ENCODE results near the gene ARHGAP10. TPM values are rescaled to one million over a fixed set of nuclear protein-coding genes. Genes with fewer than 3 reads are reported as not detected.

ARHGAP10 gene
- total and polyA plus RNA-seq, 2 donors (not counting 1 experiment from before 2014, with no cell fraction given) = 0.10 to 0.34 TPM

GRCh38 chr4:148060264-148061140 is 328.6 kb downstream of the ARHGAP10 start:
- Histone ChIP-seq H4K20me1 (ENCODE audit: control insufficient read depth, insufficient read depth, low read length, poor library complexity, severe bottlenecking) (no peaks in the 10 kb centered on the region), H3K27me3 (replicated peaks in 1 of 4; ENCODE audit: control extremely low read depth in 1 of 4, control insufficient read depth in 3 of 4, insufficient read depth in 4 of 4, low read length in 3 of 4) (no peaks in the 10 kb centered on the region), H3K4me1 (ENCODE audit: control insufficient read depth in 2 of 2, insufficient read depth in 2 of 2, low read length in 2 of 2) (peaks cover 24 to 28% of the 10 kb centered on the region in 2 donors), H3K4me2 (replicated peaks; ENCODE audit: low read depth, low read length, poor library complexity, severe bottlenecking) (peak overlapping the region; percentile 45), H3K36me3 (replicated peaks in 1 of 2; ENCODE audit: control extremely low read depth in 1 of 2, control insufficient read depth in 1 of 2, extremely low read depth in 1 of 2, insufficient read depth in 2 of 2, low read length in 1 of 2) (no peaks in the 10 kb centered on the region), H3K79me2 (ENCODE audit: control insufficient read depth, insufficient read depth, low read length) (no peaks in the 10 kb centered on the region), H3K27ac (ENCODE audit: low read length in 2 of 2) (peak overlapping the region in 1 of 2 donors; percentile 12), H2AFZ (ENCODE audit: insufficient read depth, low read depth, low read length, poor library complexity, severe bottlenecking) (peak overlapping the region; percentile 35), H3K9ac (ENCODE audit: low read length) (peak overlapping the region; percentile 42), H3K4me3 (ENCODE audit: control extremely low read depth in 1 of 5, extremely low read depth in 1 of 5, insufficient read depth in 1 of 5, low read depth in 2 of 5, low read length in 4 of 5) (peak overlapping the region in 3 of 5 experiments; percentile 13 to 39 (median 21)), H3K9me3 (ENCODE audit: control extremely low read depth in 1 of 3, control insufficient read depth in 2 of 3, insufficient read depth in 1 of 3, low read length in 2 of 3) (no peaks in the 10 kb centered on the region)
- Mint-ChIP-seq H3K9me3 (ENCODE audit: insufficient read depth) (no peaks in the 10 kb centered on the region), H3K4me1 (peaks cover 40% of the 10 kb centered on the region), H3K27me3 (no peaks in the 10 kb centered on the region), H3K4me3 (peak overlapping the region; percentile 74), H3K27ac (peak overlapping the region; percentile 8)
- ChIA-PET CTCF (no interaction called here), POLR2A (no interaction called here)
- DNase-seq = peak; percentile 27
- intact Hi-C loops (cut with micrococcal nuclease) = no loop called here
- 93% methylated on average over 2 of the region's 13 CpGs for WGBS (ENCODE audit: insufficient coverage)
- no peak for TF ChIP-seq EZH2 (IDR thresholded peaks at IDR 0.05; ENCODE audit: borderline replicate concordance, insufficient read depth, low read depth, low read length, poor library complexity, severe bottlenecking)
- TF ChIP-seq, protein P1, sequence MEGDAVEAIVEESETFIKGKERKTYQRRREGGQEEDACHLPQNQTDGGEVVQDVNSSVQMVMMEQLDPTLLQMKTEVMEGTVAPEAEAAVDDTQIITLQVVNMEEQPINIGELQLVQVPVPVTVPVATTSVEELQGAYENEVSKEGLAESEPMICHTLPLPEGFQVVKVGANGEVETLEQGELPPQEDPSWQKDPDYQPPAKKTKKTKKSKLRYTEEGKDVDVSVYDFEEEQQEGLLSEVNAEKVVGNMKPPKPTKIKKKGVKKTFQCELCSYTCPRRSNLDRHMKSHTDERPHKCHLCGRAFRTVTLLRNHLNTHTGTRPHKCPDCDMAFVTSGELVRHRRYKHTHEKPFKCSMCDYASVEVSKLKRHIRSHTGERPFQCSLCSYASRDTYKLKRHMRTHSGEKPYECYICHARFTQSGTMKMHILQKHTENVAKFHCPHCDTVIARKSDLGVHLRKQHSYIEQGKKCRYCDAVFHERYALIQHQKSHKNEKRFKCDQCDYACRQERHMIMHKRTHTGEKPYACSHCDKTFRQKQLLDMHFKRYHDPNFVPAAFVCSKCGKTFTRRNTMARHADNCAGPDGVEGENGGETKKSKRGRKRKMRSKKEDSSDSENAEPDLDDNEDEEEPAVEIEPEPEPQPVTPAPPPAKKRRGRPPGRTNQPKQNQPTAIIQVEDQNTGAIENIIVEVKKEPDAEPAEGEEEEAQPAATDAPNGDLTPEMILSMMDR (IDR thresholded peaks at IDR 0.05) = no peak
- no peak for ATAC-seq (ENCODE audit: low read depth)

DNA sequence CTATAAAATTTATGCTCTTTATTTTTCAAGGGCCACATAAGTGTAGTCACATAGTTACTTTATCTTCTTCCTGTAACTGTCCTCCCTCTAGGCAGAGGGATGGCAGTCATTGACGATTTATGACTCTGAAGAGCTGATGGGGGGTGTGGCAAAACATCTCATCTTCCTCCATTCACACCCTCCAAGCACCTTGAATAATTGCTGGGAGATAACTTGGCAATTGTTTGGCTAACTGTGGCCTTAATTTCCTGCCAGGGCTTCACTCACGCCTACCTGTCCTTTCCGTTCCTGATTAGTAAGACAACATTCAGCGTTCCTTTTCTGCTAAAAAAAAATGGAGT is 329.2 kb downstream of the ARHGAP10 start:
- Histone ChIP-seq H4K20me1 (ENCODE audit: control insufficient read depth, insufficient read depth, low read length, poor library complexity, severe bottlenecking) (no peaks in the 10 kb centered on the region), H3K27ac (ENCODE audit: low read length in 2 of 2) (no peak overlapping the region), H3K4me2 (replicated peaks; ENCODE audit: low read depth, low read length, poor library complexity, severe bottlenecking) (peak overlapping the region; percentile 45), H3K9me3 (ENCODE audit: control extremely low read depth in 1 of 3, control insufficient read depth in 2 of 3, insufficient read depth in 1 of 3, low read length in 2 of 3) (no peaks in the 10 kb centered on the region), H3K79me2 (ENCODE audit: control insufficient read depth, insufficient read depth, low read length) (no peaks in the 10 kb centered on the region), H3K9ac (ENCODE audit: low read length) (peak overlapping the region; percentile 42), H3K36me3 (replicated peaks in 1 of 2; ENCODE audit: control extremely low read depth in 1 of 2, control insufficient read depth in 1 of 2, extremely low read depth in 1 of 2, insufficient read depth in 2 of 2, low read length in 1 of 2) (no peaks in the 10 kb centered on the region), H3K4me1 (ENCODE audit: control insufficient read depth in 2 of 2, insufficient read depth in 2 of 2, low read length in 2 of 2) (peaks cover 24 to 28% of the 10 kb centered on the region in 2 donors), H2AFZ (ENCODE audit: insufficient read depth, low read depth, low read length, poor library complexity, severe bottlenecking) (peak overlapping the region; percentile 35), H3K4me3 (ENCODE audit: control extremely low read depth in 1 of 5, extremely low read depth in 1 of 5, insufficient read depth in 1 of 5, low read depth in 2 of 5, low read length in 4 of 5) (peak overlapping the region in 2 of 5 experiments; percentile 21 to 39), H3K27me3 (replicated peaks in 1 of 4; ENCODE audit: control extremely low read depth in 1 of 4, control insufficient read depth in 3 of 4, insufficient read depth in 4 of 4, low read length in 3 of 4) (no peaks in the 10 kb centered on the region)
- H3K27ac Mint-ChIP-seq = no peak overlapping the region
- peak overlapping the region; percentile 9 for H3K4me3 Mint-ChIP-seq
- no peak for DNase-seq
- no peak for ATAC-seq (ENCODE audit: low read depth)
- ChIA-PET POLR2A (no interaction called here), CTCF (no interaction called here)
- intact Hi-C loops (cut with micrococcal nuclease) = no loop called here
- no peaks in the 10 kb centered on the region for H3K27me3 Mint-ChIP-seq
- WGBS (ENCODE audit: insufficient coverage) = no CpG with 5 or more reads among the region's 4 CpGs
- H3K4me1 Mint-ChIP-seq = peaks cover 40% of the 10 kb centered on the region
- H3K9me3 Mint-ChIP-seq (ENCODE audit: insufficient read depth) = no peaks in the 10 kb centered on the region
- no peak for TF ChIP-seq EZH2 (IDR thresholded peaks at IDR 0.05; ENCODE audit: borderline replicate concordance, insufficient read depth, low read depth, low read length, poor library complexity, severe bottlenecking)
- TF ChIP-seq, protein P1 (IDR thresholded peaks at IDR 0.05) = no peak

Measured in B cell (primary cell).